GM21786 (cell line): ENCODE measurements around the gene CARNS1.
"Not testable (repeated sequence)": the region's sequence is repeated elsewhere in the genome, so short reads cannot be mapped to it uniquely, and the experiment has no call there.

ENCODE experiments used
- ATAC-seq: cut with Tn5 transposase; IDR thresholded peaks from one replicate; pipeline ENCODE4 v1.9.1; 2021; ENCODE audit not compliant: unreplicated experiment

Gene CARNS1

DNA sequence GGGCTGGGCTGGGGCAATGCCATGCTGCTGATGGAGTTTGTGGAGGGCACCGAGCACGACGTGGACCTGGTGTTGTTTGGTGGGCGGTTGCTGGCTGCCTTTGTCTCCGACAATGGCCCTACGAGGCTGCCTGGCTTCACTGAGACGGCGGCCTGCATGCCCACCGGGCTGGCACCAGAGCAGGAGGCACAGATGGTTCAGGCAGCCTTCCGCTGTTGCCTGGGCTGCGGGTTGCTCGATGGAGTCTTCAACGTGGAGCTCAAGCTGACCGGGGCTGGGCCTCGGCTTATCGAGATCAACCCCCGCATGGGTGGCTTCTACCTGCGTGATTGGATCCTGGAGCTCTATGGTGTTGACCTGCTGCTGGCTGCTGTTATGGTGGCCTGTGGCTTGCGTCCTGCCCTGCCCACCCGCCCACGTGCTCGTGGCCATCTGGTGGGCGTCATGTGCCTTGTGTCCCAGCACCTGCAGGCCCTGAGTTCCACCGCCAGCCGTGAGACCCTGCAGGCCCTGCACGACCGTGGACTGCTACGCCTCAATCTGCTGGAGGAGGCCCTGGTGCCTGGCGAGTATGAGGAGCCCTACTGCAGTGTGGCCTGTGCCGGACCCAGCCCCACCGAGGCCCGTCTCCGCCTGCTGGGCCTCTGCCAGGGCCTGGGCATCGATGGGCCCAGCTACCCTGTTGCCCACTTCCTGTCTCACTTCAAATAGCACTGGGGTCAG lies 8.6 kb downstream of the CARNS1 start:
- no peak for ATAC-seq

- ATAC-seq, result not testable (repeated sequence)
These were observed 11.9 kb downstream of the CARNS1 start for GRCh38 chr11:67427364-67427859.

DNA sequence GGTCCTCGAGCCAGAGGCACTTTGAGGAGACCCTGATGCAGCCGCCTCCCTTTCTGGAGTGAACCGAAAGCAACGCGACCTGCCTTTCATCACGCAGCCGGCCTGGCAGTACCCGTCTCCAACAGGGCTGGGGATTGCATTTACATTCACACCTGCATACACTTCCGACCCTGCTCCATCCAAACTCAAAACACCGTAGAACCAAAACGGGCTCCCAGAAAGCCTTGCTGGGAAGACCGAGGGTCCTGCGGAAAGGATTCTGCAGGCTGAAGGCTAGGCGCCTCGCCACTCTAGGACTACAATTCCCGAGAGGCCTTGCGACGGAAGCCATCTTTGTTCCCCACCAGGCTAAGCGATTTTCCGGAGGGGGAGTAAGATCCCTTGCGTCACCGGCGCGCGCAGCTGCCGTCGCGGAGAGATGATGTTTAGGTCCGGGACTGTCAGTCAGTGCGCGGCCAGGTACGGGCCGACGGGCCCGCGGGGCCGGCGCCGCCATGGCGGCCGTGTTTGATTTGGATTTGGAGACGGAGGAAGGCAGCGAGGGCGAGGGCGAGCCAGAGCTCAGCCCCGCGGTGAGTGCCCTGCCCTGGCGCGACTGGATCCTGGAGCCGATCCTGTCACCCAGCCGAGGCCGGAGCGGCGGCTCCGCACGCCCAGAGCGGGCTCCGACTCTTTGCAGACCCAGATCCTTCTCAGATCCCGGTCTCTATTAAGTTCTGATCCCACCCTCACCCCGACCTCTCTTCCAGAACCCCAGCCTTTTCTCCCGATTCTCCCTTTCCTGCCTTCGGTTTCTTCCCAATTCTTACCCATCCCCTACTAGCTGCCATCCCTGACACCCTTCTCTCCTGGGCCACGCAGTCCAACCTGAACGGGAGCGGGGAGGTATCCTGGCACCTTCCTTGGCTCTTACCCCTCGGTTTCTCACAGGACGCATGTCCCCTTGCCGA lies 12.8 kb downstream of the CARNS1 start, which contains the start of gene RPS6KB2:
TSS of gene RPS6KB2 (plus strand) at position 443 of the 950 bp plus-strand sequence. CDS start at position 495, 52 bp downstream.
- ATAC-seq, result peak; percentile 85

DNA sequence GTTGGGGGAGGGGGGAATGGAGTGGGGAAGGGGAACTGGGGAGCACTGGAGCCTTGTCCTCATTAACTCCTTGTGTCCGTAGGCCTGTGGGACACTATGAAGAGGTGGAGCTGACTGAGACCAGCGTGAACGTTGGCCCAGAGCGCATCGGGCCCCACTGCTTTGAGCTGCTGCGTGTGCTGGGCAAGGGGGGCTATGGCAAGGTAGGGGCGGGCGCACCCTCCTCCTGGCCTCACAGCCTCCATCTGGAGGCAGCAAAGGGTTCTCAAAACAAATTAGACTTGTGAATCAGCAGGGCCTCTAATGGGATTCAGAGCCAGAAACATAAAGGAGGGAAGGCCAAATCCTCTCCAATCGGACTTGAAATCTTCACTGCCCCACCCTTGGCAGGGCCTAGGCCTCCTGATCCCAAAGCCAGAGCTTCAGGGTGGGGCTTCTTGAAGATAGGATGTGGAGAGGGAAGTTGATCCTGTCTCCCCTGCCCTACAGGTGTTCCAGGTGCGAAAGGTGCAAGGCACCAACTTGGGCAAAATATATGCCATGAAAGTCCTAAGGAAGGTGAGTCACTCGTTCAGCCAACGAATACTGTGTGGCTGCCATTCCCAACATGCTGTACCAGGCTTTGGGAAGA lies 13.7 kb downstream of the CARNS1 start:
- no peak for ATAC-seq

- no peak for ATAC-seq
These were observed 14.2 kb downstream of the CARNS1 start for GRCh38 chr11:67429722-67430121.

DNA sequence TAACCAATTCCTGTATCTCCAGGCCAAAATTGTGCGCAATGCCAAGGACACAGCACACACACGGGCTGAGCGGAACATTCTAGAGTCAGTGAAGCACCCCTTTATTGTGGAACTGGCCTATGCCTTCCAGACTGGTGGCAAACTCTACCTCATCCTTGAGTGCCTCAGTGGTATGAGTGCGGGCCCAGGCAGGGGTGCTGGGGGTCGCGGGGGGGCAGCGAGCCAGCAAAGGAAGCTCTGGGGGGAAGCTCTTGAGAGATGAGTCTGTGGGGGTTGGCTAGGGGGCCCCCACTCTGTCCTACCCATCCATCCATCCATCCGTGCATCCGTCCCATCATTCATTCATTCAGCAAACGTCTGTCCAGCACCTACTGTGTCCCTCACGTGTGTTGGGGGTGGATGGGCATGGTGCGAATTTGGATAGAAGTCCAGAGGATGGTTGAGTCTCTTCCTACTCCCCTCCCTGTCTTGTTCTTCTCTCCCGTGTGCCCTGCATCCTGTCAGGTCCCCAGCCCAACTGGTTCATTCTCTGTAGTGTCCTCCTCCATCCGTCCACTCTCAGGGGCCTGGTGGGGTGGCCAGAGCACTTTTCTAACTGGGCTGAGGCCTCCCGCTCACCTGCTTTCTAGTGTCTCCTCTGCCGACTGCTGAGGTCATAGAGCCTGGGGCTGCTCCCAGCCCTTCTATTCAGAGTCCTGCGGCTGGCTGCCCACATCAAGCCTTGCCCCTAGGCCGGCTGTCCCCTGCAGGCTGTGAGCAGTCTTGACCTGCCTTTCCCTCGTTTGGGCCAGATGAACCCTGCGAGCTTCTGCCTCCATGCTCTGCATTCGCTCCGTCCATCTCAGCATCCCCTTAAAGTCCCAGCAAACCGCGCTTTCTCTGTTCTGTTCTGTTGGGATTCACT lies 16.1 kb downstream of the CARNS1 start:
- ATAC-seq, result no peak

GRCh38 chr11:67432655-67433349 lies 17.3 kb downstream of the CARNS1 start:
- ATAC-seq, result no peak

DNA sequence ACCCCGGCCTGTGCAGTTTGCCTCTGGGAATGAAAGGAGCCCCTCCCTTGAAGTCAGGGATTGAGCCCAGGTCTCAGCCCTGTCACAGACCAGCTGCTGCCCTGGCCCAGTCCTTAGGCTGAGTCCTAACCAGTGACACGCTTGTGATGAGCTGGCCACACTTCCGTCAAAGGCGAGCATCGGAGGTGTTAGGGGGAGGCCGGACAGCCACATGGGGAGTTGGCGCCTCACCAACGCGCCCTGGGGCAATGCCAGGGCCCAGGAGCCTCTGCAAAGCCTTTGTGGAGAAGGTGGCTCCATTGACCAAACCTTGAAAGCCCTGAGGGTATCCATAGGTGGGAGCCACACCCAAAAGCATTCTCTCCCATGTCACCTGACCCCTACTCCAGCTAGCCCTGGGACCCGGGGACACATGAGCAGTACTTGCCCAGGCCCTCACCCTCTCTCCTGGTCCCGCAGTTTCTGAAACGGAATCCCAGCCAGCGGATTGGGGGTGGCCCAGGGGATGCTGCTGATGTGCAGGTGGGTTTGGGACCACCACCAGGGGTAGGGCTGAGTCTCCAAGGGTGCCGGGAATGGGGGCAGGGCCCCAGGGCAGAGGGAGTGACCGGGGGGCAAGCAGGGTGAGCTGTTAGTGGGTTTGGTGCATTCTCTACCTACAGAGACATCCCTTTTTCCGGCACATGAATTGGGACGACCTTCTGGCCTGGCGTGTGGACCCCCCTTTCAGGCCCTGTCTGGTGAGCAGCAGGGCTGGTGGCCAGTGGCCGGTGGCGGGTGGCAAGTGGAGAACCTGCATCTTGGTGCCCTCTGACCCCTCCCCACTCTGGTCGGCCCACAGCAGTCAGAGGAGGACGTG lies 18.3 kb downstream of the CARNS1 start:
- ATAC-seq, result no peak

GRCh38 chr11:67434395-67434881 lies 19.0 kb downstream of the CARNS1 start:
- no peak for ATAC-seq

DNA sequence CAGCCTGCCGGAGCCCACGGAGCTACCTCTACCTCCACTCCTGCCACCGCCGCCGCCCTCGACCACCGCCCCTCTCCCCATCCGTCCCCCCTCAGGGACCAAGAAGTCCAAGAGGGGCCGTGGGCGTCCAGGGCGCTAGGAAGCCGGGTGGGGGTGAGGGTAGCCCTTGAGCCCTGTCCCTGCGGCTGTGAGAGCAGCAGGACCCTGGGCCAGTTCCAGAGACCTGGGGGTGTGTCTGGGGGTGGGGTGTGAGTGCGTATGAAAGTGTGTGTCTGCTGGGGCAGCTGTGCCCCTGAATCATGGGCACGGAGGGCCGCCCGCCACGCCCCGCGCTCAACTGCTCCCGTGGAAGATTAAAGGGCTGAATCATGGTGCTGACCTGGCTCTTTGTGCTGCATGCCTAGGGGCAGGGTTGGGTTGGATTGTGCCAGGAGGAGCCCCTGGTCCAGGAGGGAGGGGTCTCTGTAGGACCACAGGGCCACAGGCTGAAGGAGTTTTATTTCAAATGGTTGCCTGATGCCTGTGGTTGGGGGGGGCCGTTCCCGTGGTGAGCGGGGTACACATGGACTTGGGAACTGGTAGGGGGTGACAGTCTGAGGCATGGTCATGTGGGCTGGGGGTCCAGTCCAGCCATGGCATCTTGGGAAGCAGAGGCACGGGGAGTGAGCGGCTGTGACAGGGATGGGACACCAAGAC lies 19.7 kb downstream of the CARNS1 start:
- ATAC-seq, result no peak

- ATAC-seq, result no peak
These were observed 20.4 kb downstream of the CARNS1 start for GRCh38 chr11:67435727-67436458.

- peak; percentile 38 for ATAC-seq
These were observed 21.1 kb downstream of the CARNS1 start for GRCh38 chr11:67436459-67437081.

DNA sequence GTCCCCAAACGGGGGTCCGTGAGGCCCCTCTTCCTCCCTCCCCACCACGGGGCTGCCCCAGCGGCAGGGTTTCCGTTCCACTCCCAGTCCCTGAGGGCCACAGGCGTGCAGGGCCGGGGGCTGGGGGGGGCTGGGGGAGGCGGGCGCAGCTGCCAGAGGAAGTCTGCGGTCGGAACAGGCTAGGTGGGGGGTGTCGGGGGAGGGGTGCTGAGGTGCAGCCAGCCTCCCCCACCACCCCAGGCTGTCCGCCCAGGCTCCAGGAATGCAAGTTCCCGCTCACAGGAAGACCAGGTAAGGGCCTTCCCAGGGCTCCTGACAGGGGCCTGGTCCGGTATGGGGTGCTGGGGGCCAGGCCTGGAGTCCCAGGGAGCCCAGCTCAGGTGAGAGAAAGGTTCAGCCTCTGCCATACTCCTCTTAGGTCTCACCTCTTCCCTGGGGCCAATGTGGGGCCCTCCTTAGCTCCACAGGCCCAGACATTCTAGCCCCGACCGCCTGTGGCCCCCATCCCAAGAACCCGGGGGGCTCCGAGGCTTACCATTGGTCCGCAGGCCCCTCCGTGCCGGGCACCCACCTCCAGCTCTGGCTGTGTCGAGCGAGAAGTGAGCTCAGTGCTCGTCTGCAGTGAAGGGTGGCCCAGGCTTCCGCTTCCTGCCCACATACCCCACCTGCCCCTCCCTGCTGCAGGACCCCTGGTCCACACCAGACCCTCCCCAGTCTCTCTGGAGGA lies 21.8 kb downstream of the CARNS1 start, which contains the start of gene PTPRCAP:
TSS of gene PTPRCAP (minus strand) at position 601 of the 727 bp plus-strand sequence. CDS start at position 538, 63 bp downstream.
- no peak for ATAC-seq

DNA sequence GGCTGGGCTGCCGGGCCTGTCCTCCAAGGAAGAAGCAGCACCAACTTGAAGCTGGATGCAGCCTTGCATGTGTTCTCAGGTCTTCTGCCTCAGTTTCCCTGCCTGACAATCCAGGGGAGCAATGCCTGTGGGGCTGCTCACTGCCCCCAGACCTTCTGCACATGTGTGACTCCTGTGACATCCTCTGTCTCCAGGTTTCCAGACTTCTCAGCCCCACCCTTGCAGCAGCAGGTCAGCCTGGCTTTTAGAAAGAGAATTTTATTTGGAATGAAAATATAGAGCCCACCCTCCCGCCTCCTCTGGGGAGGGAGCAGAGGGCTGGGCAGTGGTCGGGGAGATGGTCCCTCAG lies 22.3 kb downstream of the CARNS1 start:
- no peak for ATAC-seq

DNA sequence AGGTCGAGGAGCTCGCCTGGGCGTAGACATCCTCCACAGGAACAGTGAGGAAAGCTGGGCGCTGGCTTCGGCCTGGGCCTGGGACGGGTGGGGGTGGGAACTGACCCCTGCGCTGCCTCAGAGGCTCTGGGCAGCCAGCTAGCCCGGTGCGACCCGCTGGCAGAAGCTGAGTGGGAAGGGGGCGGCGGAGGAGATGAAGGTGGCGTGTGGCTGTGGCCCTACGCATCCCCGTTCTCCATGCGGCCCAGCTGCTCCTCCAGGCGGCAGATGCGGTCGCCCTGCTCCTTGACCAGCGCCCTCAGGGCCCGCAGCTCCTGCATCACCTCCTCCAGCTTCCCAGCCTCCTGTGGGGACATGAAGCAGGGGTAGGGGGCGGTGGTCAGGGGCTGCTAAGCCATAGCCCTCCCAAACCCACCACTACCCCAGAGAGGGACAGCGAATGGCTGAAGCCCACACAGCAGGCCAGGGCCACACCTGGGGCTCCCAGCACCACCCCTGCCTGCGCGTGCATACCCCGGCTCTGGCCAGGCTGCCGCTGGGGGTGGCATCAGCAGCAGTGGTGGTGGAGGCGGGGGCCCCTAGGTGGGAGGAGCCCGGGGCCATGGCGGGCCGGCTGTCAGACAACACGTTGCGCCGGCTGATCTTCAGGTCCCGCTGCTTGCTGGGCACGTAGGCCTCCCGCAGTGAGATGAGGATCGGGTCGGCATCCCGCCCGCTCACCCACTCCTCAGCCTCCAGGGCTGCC lies 22.9 kb downstream of the CARNS1 start:
- no peak for ATAC-seq
